HL-60 (cell line): ENCODE data around the gene EGFLAM.

ENCODE experiments used
- DNase-seq, 2 experiments: peaks; one replicate each; pipeline ENCODE4 v3.0.0-alpha.2; 2010 to 2020; ENCODE audit warnings: low read depth in 1 of 2, low spot score in 1 of 2
- H3K27ac ChIP-seq: fragments of 250-450 bp; sonication (Bioruptor Pico); replicated peaks from 2 replicates; pipeline ENCODE4 v1.5.1; 2020; ENCODE audit warnings: mild to moderate bottlenecking, moderate library complexity
- H3K27me3 ChIP-seq: fragments of 250-450 bp; sonication (Bioruptor Pico); 2 replicates; pipeline ENCODE4 v1.5.1; 2021; ENCODE audit warnings: mild to moderate bottlenecking, moderate library complexity; ENCODE audit not compliant: insufficient read depth, poor library complexity, severe bottlenecking
- H3K4me3 ChIP-seq: replicated peaks from 2 replicates; pipeline ENCODE4 v1.5.1; 2011; ENCODE audit warnings: mild to moderate bottlenecking, control low read depth, low read length; ENCODE audit not compliant: insufficient read depth
- GABPA ChIP-seq: IDR thresholded peaks from 2 replicates; pipeline ENCODE4 v1.6.1; 2012; ENCODE audit warnings: low read depth
- POLR2AphosphoS5 ChIP-seq: IDR thresholded peaks from 2 replicates; pipeline ENCODE4 v1.6.1; 2012; ENCODE audit warnings: low read depth
- SPI1 ChIP-seq: IDR thresholded peaks from 2 replicates; pipeline ENCODE4 v1.6.1; 2012; ENCODE audit warnings: low read depth, mild to moderate bottlenecking, borderline replicate concordance
- TF ChIP-seq, protein P1 (sequence below): IDR thresholded peaks from one replicate; pipeline ENCODE4 v1.5.1; 2011; ENCODE audit warnings: low read length, control low read depth, inconsistent platforms; ENCODE audit not compliant: insufficient read depth
- TF ChIP-seq, protein P2 (sequence below): IDR thresholded peaks from 2 replicates; pipeline ENCODE4 v1.6.1; 2012; ENCODE audit warnings: low read depth; ENCODE audit not compliant: insufficient replicate concordance

Gene EGFLAM

DNA sequence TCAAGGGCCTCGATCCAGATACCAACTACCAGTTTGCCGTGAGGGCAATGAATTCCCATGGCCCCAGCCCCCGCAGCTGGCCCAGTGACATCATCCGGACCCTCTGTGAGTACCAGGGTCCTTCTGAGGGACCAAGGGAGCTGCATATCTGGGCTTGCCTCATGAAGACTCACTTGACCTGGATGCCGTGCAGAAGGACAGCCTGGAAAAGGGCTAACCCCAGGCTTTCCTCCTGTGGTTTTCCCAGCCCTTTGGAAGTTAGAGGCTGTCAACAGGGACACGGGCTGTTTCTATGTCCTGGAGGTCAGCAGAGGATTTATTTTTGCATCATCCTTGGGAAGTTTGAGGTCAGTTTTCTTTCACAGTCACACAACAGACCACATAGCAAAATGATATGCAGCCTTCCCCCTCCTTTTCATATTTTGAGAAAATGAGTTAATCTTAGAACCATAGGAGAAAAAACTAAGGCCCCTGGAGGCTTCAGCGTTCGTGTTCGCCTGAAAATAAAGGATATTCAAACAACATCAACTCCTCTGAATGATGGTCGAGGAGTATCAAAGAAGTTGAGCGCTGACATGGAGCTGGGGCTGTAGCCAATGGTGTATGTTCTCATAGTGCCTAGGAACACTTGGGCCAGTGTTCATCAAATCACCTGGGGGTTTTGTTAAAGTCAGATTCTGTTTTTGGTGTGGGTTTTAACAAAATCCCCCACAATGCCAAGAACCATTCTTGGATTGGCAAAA lies 112.2 kb downstream of the EGFLAM start:
- TF ChIP-seq POLR2AphosphoS5, result no peak
- TF ChIP-seq SPI1, result no peak
- TF ChIP-seq, protein P1, sequence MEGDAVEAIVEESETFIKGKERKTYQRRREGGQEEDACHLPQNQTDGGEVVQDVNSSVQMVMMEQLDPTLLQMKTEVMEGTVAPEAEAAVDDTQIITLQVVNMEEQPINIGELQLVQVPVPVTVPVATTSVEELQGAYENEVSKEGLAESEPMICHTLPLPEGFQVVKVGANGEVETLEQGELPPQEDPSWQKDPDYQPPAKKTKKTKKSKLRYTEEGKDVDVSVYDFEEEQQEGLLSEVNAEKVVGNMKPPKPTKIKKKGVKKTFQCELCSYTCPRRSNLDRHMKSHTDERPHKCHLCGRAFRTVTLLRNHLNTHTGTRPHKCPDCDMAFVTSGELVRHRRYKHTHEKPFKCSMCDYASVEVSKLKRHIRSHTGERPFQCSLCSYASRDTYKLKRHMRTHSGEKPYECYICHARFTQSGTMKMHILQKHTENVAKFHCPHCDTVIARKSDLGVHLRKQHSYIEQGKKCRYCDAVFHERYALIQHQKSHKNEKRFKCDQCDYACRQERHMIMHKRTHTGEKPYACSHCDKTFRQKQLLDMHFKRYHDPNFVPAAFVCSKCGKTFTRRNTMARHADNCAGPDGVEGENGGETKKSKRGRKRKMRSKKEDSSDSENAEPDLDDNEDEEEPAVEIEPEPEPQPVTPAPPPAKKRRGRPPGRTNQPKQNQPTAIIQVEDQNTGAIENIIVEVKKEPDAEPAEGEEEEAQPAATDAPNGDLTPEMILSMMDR, result no peak
- TF ChIP-seq, protein P2, sequence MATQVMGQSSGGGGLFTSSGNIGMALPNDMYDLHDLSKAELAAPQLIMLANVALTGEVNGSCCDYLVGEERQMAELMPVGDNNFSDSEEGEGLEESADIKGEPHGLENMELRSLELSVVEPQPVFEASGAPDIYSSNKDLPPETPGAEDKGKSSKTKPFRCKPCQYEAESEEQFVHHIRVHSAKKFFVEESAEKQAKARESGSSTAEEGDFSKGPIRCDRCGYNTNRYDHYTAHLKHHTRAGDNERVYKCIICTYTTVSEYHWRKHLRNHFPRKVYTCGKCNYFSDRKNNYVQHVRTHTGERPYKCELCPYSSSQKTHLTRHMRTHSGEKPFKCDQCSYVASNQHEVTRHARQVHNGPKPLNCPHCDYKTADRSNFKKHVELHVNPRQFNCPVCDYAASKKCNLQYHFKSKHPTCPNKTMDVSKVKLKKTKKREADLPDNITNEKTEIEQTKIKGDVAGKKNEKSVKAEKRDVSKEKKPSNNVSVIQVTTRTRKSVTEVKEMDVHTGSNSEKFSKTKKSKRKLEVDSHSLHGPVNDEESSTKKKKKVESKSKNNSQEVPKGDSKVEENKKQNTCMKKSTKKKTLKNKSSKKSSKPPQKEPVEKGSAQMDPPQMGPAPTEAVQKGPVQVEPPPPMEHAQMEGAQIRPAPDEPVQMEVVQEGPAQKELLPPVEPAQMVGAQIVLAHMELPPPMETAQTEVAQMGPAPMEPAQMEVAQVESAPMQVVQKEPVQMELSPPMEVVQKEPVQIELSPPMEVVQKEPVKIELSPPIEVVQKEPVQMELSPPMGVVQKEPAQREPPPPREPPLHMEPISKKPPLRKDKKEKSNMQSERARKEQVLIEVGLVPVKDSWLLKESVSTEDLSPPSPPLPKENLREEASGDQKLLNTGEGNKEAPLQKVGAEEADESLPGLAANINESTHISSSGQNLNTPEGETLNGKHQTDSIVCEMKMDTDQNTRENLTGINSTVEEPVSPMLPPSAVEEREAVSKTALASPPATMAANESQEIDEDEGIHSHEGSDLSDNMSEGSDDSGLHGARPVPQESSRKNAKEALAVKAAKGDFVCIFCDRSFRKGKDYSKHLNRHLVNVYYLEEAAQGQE, result no peak
- no peak for TF ChIP-seq GABPA
- Histone ChIP-seq H3K4me3 (no peak overlapping the region), H3K27ac (no peak overlapping the region), H3K27me3 (peaks cover 7% of the 10 kb centered on the region)
- no peak for DNase-seq

DNA sequence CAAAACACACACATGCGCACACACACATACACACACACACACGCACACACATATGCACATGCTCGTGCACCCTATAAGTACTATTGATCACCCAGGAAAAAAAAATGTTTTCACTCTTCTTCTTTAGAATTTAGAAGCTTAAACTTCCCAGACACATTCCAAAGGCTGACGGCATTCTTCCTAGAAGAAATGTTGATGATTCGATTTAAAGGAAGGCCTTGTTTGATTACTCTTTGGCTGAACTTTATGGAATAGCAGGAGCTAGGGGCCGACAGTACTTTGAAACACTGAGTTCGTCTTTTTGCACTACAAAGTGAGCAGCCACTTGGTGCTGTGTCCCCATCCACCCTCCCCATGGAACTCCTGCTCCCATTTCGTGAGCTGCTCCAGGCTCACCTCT lies 113.2 kb downstream of the EGFLAM start:
- Histone ChIP-seq H3K27me3 (peaks cover 7% of the 10 kb centered on the region), H3K4me3 (no peak overlapping the region)
- TF ChIP-seq GABPA (no peak), SPI1 (no peak), POLR2AphosphoS5 (no peak)
- TF ChIP-seq, protein P1, result no peak
- TF ChIP-seq, protein P2, result no peak

DNA sequence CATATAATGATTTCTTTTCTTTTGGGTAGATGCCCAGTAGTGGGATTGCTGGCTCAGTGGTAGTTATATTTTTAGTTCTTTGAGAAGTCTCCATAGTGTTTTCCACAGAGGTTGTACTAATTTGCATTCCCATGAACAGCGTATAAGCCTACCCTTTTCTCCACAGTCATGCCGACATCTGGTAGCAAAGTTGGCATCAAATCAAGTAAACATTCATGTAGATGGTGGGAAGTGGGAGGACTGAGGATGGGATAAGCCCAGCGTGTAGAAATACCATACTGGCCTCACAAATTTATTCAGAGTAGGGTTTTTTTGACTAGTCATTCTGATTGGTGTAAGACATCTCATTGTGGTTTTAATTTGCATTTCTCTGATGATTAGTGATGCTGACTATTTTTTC lies 115.4 kb downstream of the EGFLAM start:
- TF ChIP-seq, protein P2, result no peak
- TF ChIP-seq GABPA (no peak), POLR2AphosphoS5 (no peak), SPI1 (no peak)
- TF ChIP-seq, protein P1, result no peak
- H3K27ac ChIP-seq, result no peak overlapping the region
- no peak overlapping the region for H3K4me3 ChIP-seq
- peaks cover 11% of the 10 kb centered on the region for H3K27me3 ChIP-seq
- no peak for DNase-seq

More for the DNA sequence above, 113.2 kb downstream of the EGFLAM start:
- no peak for DNase-seq
- no peak overlapping the region for H3K27ac ChIP-seq
